ENCODE data around the gene WDR73. TPM values are rescaled to one million over a fixed set of nuclear protein-coding genes. Genes with fewer than 3 reads are reported as not detected.

WDR73 gene
- total and polyA plus RNA-seq, 9 of the 15 experiments (the other 6 are each of a cell fraction or from before 2014, with no cell fraction given): 9.2 to 25.4 (median 21.7) TPM

- TF ChIP-seq ZBTB34 (CRISPR knock-in tag; IDR thresholded peaks at IDR 0.05) (no peak), TSC22D4 (tag; IDR thresholded peaks at IDR 0.05) (no peak), FOXJ3 (CRISPR knock-in tag; IDR thresholded peaks at IDR 0.05) (no peak), SFPQ (IDR thresholded peaks at IDR 0.05; ENCODE audit: low read depth, low read length) (no peak), ATF6 (CRISPR knock-in tag; IDR thresholded peaks at IDR 0.05) (no peak; the same call in 1 of the 2 replicates), PATZ1 (CRISPR knock-in tag; IDR thresholded peaks at IDR 0.05; ENCODE audit: borderline replicate concordance) (no peak), L3MBTL2 (IDR thresholded peaks at IDR 0.05) (peak; percentile 100), CXXC5 (CRISPR knock-in tag; IDR thresholded peaks at IDR 0.05) (peak; percentile 38), THRAP3 (IDR thresholded peaks at IDR 0.05; ENCODE audit: borderline replicate concordance) (no peak), RBM39 (optimal IDR thresholded peaks at IDR 0.05; ENCODE audit: low read depth, low read length) (no peak), SRSF1 (IDR thresholded peaks at IDR 0.05; ENCODE audit: low read depth, low read length) (no peak), ZNF347 (CRISPR knock-in tag; IDR thresholded peaks at IDR 0.05; ENCODE audit: low read depth) (no peak), ZNF263 (CRISPR knock-in tag; IDR thresholded peaks at IDR 0.05; ENCODE audit: borderline replicate concordance) (no peak), ELK1 (CRISPR knock-in tag; IDR thresholded peaks at IDR 0.05) (no peak), COPS2 (conservative IDR thresholded peaks at IDR 0.05) (no peak), ID3 (CRISPR knock-in tag; IDR thresholded peaks at IDR 0.05) (no peak), ID3 (tag; IDR thresholded peaks at IDR 0.05) (peak; percentile 64), ZNF644 (tag; IDR thresholded peaks at IDR 0.05; ENCODE audit: low read depth) (peak; percentile 41; the same call in 1 of the 2 replicates), FOXP1 (CRISPR knock-in tag; IDR thresholded peaks at IDR 0.05) (0 out of 2 replicates have a peak, but pooled peaks have one; percentile 49), MAX (CRISPR knock-in tag; IDR thresholded peaks at IDR 0.05) (peak; percentile 94)
These were observed 53.8 kb downstream of the WDR73 start (continued) for GRCh38 chr15:84600331-84600686.
